Measurements from ENCODE around the gene TRIM62. TPM values are rescaled to one million over a fixed set of nuclear protein-coding genes. Genes with fewer than 3 reads are reported as not detected.

The TRIM62 gene
- total RNA-seq, 1 donor, result 8.1 TPM

GRCh38 chr1:33180911-33181890 lies 642 bp downstream of the TRIM62 start:
- peak; percentile 13 to 85 (median 84) for DNase-seq (ENCODE audit: low read depth in 2 of 3, low spot score in 2 of 3)

DNA sequence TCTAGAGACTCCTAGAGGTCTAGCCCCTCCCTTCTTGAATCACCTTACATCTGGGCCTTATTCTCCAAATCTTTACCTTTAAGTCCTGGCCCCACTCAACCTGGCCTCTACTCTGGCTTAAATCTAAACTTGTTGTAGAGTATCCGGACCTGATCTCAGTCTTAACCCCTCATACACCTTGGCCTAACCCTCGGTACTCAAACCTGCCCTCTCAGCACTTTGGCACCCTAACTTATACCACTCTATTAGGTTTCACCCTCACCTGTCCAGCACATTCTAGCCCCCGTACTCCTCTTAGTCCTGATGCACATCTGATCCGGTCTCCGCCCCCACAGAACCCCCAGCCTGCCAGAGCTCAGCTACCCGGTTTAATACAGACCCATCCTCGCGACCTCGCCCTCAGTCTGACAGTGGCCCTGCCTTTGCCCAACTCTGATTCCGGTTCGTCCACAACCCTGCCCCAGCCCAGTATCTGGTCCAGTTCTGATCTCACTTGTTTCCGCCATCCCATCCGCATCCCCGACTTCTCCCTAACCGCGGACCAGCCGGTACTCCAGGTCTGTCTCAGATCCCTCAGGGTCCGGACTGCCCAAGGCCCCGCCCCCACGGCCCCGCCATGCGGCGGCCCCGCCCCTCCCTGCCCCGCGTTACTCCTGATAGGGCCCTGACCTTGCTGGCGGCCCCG lies 1.5 kb downstream of the TRIM62 start:
- DNase-seq (ENCODE audit: low read depth in 2 of 3, low spot score in 2 of 3), result peak in 1 of 3 donors; percentile 55

DNA sequence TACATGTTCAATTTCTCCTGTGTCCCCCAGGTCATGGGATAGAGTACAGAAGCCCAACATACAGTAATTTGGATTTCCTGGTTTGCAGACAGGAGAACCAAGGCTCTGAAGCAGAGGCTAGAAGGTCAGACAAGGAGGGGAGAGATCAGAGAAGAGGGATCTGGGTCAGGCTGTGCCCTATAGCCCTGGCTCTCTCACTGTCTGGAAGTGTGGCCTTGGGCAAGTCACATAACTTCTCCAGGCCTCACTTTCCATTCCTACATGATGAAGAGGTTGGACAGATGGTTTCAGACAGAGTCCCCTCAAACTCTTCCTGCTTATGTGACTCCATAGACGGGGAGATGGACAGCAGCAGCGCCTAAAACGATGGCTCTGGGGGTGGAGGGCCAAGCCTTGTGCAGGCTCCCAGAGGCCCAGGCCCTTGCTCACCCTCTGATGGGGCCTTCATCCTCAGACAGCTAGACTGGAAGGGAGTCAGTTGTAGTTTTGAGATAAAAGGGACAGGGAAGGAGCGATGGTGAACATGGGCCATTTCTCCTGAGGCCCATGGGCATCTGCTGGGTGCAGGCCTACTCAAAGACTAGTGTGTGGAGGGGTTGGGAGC lies 2.9 kb downstream of the TRIM62 start:
- DNase-seq (ENCODE audit: low read depth in 2 of 3, low spot score in 2 of 3), result no peak

GRCh38 chr1:33177996-33178540 lies 3.8 kb downstream of the TRIM62 start:
- no peak for DNase-seq (ENCODE audit: low read depth in 2 of 3, low spot score in 2 of 3)

DNA sequence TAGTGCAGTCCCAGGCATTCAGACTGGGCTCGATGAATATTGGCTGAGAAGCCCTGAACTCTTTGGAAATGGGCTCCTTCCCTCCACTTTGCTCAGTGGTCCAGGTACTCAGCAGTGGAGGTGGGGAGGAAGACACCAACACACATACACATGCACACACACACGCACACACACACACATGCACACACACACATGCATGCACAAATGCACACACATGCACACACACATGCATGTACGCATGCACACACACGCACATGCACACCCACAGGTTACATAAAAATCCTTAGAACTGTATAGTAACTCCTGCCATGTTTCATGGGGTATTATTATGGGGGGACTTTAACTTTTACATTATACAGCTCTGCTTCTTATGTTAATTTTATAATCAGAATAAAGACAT lies 5.0 kb downstream of the TRIM62 start:
- DNase-seq (ENCODE audit: low read depth in 2 of 3, low spot score in 2 of 3), result no peak

DNA sequence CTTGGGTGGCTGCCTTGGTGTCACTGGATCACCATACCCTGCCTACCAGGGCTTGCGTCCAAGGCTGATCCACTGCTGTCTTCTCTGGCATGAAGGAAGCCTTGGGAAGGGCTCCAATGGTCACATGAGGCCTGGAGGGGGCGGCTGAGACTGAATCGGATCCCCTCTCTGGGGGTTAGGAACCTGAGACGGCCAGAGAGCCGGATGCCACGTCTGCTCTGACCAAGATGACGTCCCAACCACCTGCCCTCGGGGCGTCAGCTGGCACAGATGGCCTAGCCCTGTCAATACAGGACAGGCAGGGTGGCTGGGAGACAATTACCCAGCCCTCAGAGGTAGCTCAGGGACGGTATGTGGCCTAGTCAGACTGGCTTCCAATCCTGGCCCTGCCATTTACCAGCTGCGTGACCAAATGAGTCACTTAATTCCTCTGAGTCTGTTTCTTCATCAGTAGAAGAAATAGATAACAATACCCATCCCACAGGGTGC lies 5.4 kb downstream of the TRIM62 start:
- no peak for DNase-seq (ENCODE audit: low read depth in 2 of 3, low spot score in 2 of 3)

DNA sequence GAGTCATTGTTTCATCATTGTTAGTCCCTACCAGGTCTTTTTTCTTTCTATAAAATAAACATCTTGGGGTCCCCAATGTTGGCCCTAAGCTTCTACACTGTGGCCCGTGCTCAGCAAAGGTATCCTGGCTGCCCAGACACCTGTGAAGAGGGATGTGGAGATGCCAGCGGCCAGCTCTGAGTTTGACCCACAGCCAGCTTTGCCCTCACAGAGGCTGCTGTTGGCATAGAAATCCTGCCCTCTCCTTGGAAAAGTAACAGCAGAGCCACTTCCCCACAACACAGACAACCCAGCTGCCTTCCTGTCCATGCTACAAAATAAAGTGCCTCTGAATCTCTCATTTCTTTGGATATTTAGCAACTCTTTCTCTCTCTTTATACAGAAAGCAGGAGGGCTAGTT lies 6.0 kb downstream of the TRIM62 start:
- DNase-seq (ENCODE audit: low read depth in 2 of 3, low spot score in 2 of 3), result no peak

DNA sequence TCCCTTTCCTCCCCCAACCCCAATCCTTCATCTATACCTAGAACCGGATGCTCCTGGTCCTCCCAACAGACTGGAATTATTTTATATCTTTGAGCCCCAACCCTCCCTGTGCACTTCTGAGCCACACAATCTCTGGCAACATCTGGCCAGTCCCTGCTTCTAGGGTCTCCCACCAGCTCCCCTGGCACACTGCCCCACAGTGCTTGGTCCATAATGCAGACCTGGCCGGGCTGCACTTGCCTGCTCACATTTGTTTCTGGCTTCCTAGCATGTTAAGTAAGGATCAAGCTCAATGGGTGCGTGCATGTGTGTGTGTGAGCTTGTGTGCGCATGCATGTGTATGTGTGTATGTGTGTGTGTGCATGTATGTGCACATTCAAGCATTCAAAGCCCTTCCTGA lies 8.8 kb downstream of the TRIM62 start:
- DNase-seq (ENCODE audit: low read depth in 2 of 3, low spot score in 2 of 3), result no peak

GRCh38 chr1:33171977-33172813 lies 9.6 kb downstream of the TRIM62 start:
- no peak for DNase-seq (ENCODE audit: low read depth in 2 of 3, low spot score in 2 of 3)

DNA sequence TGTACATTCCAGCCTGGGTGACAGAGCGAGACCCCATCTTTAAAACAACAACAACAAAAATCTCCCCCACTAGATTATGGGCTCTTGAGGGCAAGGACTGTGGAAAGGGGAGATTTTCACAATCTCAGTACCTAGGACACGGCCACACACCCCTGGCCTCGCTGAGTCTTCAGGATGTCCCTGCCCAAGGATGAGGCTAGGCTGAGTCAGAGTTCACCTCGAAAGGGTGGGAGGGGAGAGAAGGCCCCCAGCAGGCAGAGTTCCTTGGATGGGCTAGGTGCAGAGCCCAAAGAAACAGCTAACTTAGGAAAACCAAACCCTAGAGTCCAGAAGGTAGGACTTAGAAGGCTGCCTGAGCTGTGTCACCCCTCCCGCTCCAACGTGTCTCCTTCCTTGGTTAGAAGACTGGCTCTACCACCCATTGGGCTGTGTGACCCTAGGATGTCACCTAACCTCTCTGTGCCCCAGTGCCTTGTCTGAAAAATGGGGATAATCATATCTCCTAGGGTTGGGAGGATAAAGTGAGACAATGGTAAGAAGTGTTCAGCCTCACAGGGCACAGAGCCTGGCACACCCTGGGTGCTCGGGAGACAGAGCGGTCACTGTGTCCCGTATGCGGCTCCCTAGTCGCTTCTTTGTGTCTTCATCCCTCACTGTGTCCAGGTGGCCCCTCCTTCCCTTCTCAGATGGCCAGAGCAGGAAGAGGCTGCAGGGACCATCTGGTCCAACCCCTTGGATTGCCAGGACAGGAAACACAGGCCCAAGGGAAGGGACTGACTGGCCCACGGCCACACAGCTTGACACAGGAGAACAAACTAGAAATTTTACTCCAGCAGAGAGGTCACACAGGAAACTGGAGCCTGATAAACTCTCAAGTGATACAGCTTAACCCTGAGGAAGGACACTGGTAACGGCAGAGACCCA lies 11.2 kb downstream of the TRIM62 start:
- no peak for DNase-seq (ENCODE audit: low read depth in 2 of 3, low spot score in 2 of 3)

GRCh38 chr1:33169290-33170055 lies 12.4 kb downstream of the TRIM62 start:
- DNase-seq (ENCODE audit: low read depth in 2 of 3, low spot score in 2 of 3), result no peak

DNA sequence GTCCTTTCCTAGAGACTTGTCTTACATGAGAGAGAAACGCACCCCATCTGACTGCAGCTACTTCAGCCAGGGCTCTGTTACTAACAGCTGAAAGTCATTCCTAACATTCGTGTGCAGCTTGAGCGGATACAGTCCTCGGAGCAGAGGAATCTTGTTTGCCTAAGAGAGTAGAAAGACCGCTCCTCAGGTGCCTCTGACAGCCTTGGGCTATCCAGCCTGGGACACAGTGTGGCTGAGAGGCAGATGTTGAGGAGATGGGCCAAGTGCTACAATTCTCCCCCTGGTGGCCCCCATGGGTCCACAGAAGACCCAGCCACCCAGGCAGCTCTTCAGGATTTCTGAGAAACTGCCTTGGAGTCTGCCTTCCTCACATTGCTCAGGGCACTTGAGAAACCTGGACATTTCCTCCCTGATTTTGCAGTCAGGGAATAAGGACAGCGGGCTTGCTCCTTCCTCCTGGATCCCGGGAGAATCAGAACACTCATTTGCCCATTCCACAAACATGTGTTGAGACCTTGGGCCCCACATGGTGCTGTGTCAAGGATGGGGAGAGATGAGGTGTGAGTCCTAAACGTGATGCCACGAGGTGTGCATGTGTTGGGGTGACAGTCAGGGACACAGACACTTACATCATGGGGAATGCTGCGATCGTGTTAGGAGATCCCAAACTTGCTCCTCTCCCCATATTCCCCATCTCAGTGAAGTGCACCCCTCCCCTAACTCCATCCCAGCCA lies 13.1 kb downstream of the TRIM62 start:
- DNase-seq (ENCODE audit: low read depth in 2 of 3, low spot score in 2 of 3), result no peak

DNA sequence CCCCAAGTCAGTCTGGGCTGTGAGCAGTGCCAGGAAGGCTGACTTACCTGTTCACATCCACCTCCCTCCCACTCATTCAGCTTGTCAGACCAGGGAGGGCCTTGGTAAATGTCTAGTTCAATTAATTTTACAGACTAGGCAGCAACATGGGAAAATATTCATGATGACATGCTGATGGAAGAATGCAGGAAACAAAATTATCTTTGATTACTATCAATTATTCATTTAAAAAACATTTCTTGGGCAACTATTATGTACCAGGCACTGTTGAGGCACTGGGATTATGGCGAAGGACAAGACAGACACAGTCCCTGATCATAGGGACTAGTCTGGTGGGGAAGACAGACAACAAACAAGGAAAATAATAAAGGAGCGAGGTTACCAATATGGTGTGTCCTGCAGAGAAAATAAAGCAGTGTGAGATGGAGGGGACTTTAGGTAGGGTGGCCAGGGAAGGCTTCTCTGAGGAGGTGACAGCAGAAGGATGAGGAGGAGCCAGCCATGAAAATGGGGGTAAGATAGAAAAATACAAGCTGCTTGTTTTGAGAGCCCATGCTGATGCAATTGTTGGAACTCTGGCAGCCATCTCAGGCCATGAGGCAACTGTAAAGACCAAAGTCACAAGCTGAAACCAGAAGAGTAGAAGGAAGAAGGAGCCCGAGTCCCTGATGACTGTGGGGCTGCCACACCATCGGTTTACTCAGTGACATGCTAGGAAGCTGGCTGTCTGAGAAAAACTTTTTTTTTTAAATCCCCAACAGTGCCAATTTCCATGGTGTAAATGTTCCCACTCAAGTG lies 14.0 kb downstream of the TRIM62 start:
- DNase-seq (ENCODE audit: low read depth in 2 of 3, low spot score in 2 of 3), result no peak

GRCh38 chr1:33165809-33166208 lies 16.0 kb downstream of the TRIM62 start:
- no peak for DNase-seq (ENCODE audit: low read depth in 2 of 3, low spot score in 2 of 3)

- DNase-seq (ENCODE audit: low read depth in 2 of 3, low spot score in 2 of 3), result no peak
These were observed 16.6 kb downstream of the TRIM62 start for GRCh38 chr1:33165209-33165608.

- DNase-seq (ENCODE audit: low read depth in 2 of 3, low spot score in 2 of 3), result no peak
These were observed 18.0 kb downstream of the TRIM62 start for GRCh38 chr1:33163621-33164519.

All from hematopoietic multipotent progenitor cell (in vitro differentiated cells).